Nephron (organoid): ENCODE measurements around the gene PITX3.
"Not testable (repeated sequence)": the region's sequence is repeated elsewhere in the genome, so short reads cannot be mapped to it uniquely, and the experiment has no call there.

Source experiments
- H3K27ac Mint-ChIP-seq, 3 experiments: 2 replicates each; pipeline ENCODE4 v1.8.0; 2020; ENCODE audit warnings: mixed read lengths in 3 of 3, mild to moderate bottlenecking in 2 of 3, moderate library complexity in 1 of 3
- H3K27me3 Mint-ChIP-seq: 2 replicates; pipeline ENCODE4 v1.8.0; 2021; ENCODE audit warnings: low read depth, mild to moderate bottlenecking, moderate library complexity, mixed read lengths
- H3K36me3 Mint-ChIP-seq: 2 replicates; pipeline ENCODE4 v1.8.0; 2020; ENCODE audit warnings: low read depth, mixed read lengths
- H3K4me1 Mint-ChIP-seq: 2 replicates; pipeline ENCODE4 v1.8.0; 2020; ENCODE audit warnings: mixed read lengths
- H3K4me3 Mint-ChIP-seq, 3 experiments: 2 replicates each; pipeline ENCODE4 v1.8.0; 2020; ENCODE audit warnings: mild to moderate bottlenecking in 3 of 3, mixed read lengths in 3 of 3, moderate library complexity in 2 of 3
- H3K9me3 Mint-ChIP-seq: 2 replicates; pipeline ENCODE4 v1.8.0; 2020; ENCODE audit warnings: mixed read lengths
- CTCF ChIP-seq, 3 experiments: fragments of 200-600 bp; sonication (generic); IDR thresholded peaks; one replicate each; pipeline ENCODE4 v1.5.0; 2021; ENCODE audit warnings: antibody characterized with exemption in 3 of 3; ENCODE audit not compliant: unreplicated experiment in 3 of 3

Gene PITX3

DNA sequence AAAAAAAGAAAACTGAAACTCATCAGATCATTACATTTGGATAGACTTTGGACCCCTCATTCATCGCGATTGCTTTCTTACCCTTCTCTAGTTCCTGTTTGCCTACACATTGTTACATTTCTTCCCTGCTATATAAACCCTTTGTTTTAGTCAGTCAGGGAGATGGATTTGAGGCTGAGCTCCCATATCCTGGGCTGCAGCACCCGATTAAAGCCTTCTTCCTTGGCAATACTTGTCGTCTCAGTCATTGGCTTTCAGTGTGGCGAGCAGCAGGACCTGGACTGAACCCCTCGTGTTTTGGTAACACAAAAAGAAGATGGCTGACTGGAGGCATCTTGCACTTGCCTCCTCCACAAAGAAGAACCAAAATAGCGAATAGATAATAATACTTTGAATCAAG is 49.4 kb downstream of the PITX3 start:
- H3K27ac Mint-ChIP-seq, result no peak overlapping the region
- H3K27me3 Mint-ChIP-seq, result peaks cover 31% of the 10 kb centered on the region
- H3K4me3 Mint-ChIP-seq, result no peak overlapping the region
- H3K4me1 Mint-ChIP-seq, result peaks cover 3% of the 10 kb centered on the region
- H3K36me3 Mint-ChIP-seq, result no peaks in the 10 kb centered on the region
- H3K9me3 Mint-ChIP-seq, result peaks cover 20% of the 10 kb centered on the region
- TF ChIP-seq CTCF (IDR thresholded peaks at IDR 0.05; ENCODE audit: unreplicated experiment in 3 of 3), result no peak

GRCh38 chr10:102188941-102189898 is 52.1 kb downstream of the PITX3 start:
- H3K27ac Mint-ChIP-seq, H3K4me3 Mint-ChIP-seq, H3K36me3 Mint-ChIP-seq, H3K4me1 Mint-ChIP-seq: not testable (repeated sequence)
- peaks cover 23% of the 10 kb centered on the region for H3K27me3 Mint-ChIP-seq
- H3K9me3 Mint-ChIP-seq, result peaks cover 32% of the 10 kb centered on the region

- H3K4me3 Mint-ChIP-seq, result no peak overlapping the region
- no peaks in the 10 kb centered on the region for H3K36me3 Mint-ChIP-seq
- no peaks in the 10 kb centered on the region for H3K4me1 Mint-ChIP-seq
- no peak overlapping the region for H3K27ac Mint-ChIP-seq
- H3K27me3 Mint-ChIP-seq, result peaks cover 19% of the 10 kb centered on the region
- no peak for TF ChIP-seq CTCF (IDR thresholded peaks at IDR 0.05; ENCODE audit: unreplicated experiment in 3 of 3)
- peaks cover 35% of the 10 kb centered on the region for H3K9me3 Mint-ChIP-seq
Measured at GRCh38 chr10:102188298-102188940, 52.9 kb downstream of the PITX3 start.

- H3K9me3 Mint-ChIP-seq, result peaks cover 23% of the 10 kb centered on the region
- TF ChIP-seq CTCF (IDR thresholded peaks at IDR 0.05; ENCODE audit: unreplicated experiment in 3 of 3), result no peak
- H3K4me1 Mint-ChIP-seq, result no peaks in the 10 kb centered on the region
- no peaks in the 10 kb centered on the region for H3K36me3 Mint-ChIP-seq
- no peak overlapping the region for H3K27ac Mint-ChIP-seq
- peaks cover 9% of the 10 kb centered on the region for H3K27me3 Mint-ChIP-seq
- no peak overlapping the region for H3K4me3 Mint-ChIP-seq
Measured at GRCh38 chr10:102185811-102186527, 55.3 kb downstream of the PITX3 start.

- Mint-ChIP-seq H3K36me3 (no peaks in the 10 kb centered on the region), H3K4me1 (no peaks in the 10 kb centered on the region), H3K27ac (no peak overlapping the region), H3K9me3 (peaks cover 23% of the 10 kb centered on the region), H3K4me3 (no peak overlapping the region), H3K27me3 (peaks cover 9% of the 10 kb centered on the region)
- no peak for TF ChIP-seq CTCF (IDR thresholded peaks at IDR 0.05; ENCODE audit: unreplicated experiment in 3 of 3)
Measured at GRCh38 chr10:102185272-102185671, 56.0 kb downstream of the PITX3 start.

- no peaks in the 10 kb centered on the region for H3K36me3 Mint-ChIP-seq
- H3K27me3 Mint-ChIP-seq, result peaks cover 9% of the 10 kb centered on the region
- peaks cover 23% of the 10 kb centered on the region for H3K9me3 Mint-ChIP-seq
- no peak overlapping the region for H3K4me3 Mint-ChIP-seq
- H3K4me1 Mint-ChIP-seq, result no peaks in the 10 kb centered on the region
- H3K27ac Mint-ChIP-seq, result no peak overlapping the region
- TF ChIP-seq CTCF (IDR thresholded peaks at IDR 0.05; ENCODE audit: unreplicated experiment in 3 of 3), result no peak
Measured at GRCh38 chr10:102184606-102185005, 56.7 kb downstream of the PITX3 start.
